ENCODE data around the gene TTC12. TPM values are rescaled to one million over a fixed set of nuclear protein-coding genes. Genes with fewer than 3 reads are reported as not detected.

Gene TTC12
- total and polyA plus RNA-seq, 2 of the 13 experiments (the other 11 are each of a cell fraction or from before 2014, with no cell fraction given), result 5.4 to 11.6 TPM

DNA sequence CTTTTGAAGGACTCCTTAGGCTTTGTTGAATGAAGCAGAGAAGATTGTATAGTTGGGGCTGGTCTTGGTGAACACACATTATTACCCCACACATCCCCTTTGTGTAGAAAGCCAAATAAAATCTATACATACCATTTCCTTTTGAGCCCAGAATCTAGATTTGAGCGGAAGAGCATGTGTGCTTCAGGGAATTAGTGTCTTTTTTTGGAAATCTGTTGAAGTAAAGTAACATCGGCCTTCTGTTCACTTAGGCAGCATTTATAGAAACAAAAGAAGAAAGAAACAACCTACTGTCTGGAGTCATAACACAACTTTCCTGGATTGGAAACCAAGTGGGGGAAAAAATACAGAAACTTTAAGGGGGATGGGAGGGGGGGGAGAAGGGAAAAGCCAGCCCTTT, 37.9 kb upstream of the TTC12 start:
- ChIA-PET POLR2A (no interaction called here), CTCF (ENCODE audit: low intra/inter-chr PET ratio, low total read pairs) (no interaction called here)
- DNase-seq (ENCODE audit: low spot score) (no peak), ATAC-seq (no peak), FAIRE-seq (no peak)
- in situ Hi-C loops (cut with HindIII; ENCODE audit: extremely low pct_ligation_motif_present, low pct_unique_long_range_greater_than_20kb), result loop anchor here (25.0 kb wide), 1 partner anchor 439 kb away; no protein-coding TSS in a partner anchor
- H4K20me1 ChIP-seq (ENCODE audit: insufficient read depth, low read length), result no peaks in the 10 kb centered on the region
- H3K9me3 ChIP-seq (ENCODE audit: low read length), result no peaks in the 10 kb centered on the region
- BruUV-seq (replicated peaks), result no TSS peak
- H3K27ac ChIP-seq (ENCODE audit: extremely low read length, insufficient read depth, low read length), result no peak overlapping the region
- H3K9ac ChIP-seq (ENCODE audit: insufficient read depth, low read depth, low read length), result no peak overlapping the region
- WGBS (ENCODE audit: low lambda C conversion rate), result 87% methylated on average over 2 of the region's 2 CpGs
- H3K27me3 ChIP-seq (ENCODE audit: control insufficient read depth in 1 of 2, insufficient read depth in 2 of 2, low read length in 2 of 2), result peaks cover 0 to 3% of the 10 kb centered on the region in 2 experiments; a peak in 2 of 5 replicates
- H3K36me3 ChIP-seq (replicated peaks in 1 of 2; ENCODE audit: control insufficient read depth in 1 of 2, insufficient read depth in 2 of 2, low read length in 2 of 2), result no peaks in the 10 kb centered on the region
- H2AFZ ChIP-seq (ENCODE audit: low read length), result no peak overlapping the region
- no peaks in the 10 kb centered on the region for H3K4me1 ChIP-seq (ENCODE audit: insufficient read depth, low read length)
- no peak overlapping the region for H3K4me2 ChIP-seq (ENCODE audit: low read depth, low read length)
- H3K79me2 ChIP-seq (ENCODE audit: insufficient read depth, low read length), result no peaks in the 10 kb centered on the region
- no peak overlapping the region for H3K4me3 ChIP-seq (replicated peaks in 1 of 3; ENCODE audit: insufficient read depth in 1 of 3, low read depth in 2 of 3, low read length in 3 of 3)
- intact Hi-C loops (cut with micrococcal nuclease; ENCODE audit: unreplicated experiment), result no loop called here
- TF ChIP-seq ZFP36L2 (CRISPR knock-in tag; IDR thresholded peaks at IDR 0.05), result no peak
- TF ChIP-seq DNMT1 (CRISPR knock-in tag; IDR thresholded peaks at IDR 0.05), result no peak
- no peak for TF ChIP-seq ZNF841 (CRISPR knock-in tag; IDR thresholded peaks at IDR 0.05; ENCODE audit: borderline replicate concordance)
- no peak for TF ChIP-seq SP1 (IDR thresholded peaks at IDR 0.05)
- TF ChIP-seq SP1 (CRISPR knock-in tag; IDR thresholded peaks at IDR 0.05), result no peak
- no peak for TF ChIP-seq PCBP1 (IDR thresholded peaks at IDR 0.05; ENCODE audit: borderline replicate concordance, low read depth, low read length)
- TF ChIP-seq, protein P1, sequence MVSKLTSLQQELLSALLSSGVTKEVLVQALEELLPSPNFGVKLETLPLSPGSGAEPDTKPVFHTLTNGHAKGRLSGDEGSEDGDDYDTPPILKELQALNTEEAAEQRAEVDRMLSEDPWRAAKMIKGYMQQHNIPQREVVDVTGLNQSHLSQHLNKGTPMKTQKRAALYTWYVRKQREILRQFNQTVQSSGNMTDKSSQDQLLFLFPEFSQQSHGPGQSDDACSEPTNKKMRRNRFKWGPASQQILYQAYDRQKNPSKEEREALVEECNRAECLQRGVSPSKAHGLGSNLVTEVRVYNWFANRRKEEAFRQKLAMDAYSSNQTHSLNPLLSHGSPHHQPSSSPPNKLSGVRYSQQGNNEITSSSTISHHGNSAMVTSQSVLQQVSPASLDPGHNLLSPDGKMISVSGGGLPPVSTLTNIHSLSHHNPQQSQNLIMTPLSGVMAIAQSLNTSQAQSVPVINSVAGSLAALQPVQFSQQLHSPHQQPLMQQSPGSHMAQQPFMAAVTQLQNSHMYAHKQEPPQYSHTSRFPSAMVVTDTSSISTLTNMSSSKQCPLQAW (CRISPR knock-in tag; IDR thresholded peaks at IDR 0.05), result no peak
- no peak for TF ChIP-seq MIER2 (CRISPR knock-in tag; IDR thresholded peaks at IDR 0.05)
- TF ChIP-seq, protein P2, sequence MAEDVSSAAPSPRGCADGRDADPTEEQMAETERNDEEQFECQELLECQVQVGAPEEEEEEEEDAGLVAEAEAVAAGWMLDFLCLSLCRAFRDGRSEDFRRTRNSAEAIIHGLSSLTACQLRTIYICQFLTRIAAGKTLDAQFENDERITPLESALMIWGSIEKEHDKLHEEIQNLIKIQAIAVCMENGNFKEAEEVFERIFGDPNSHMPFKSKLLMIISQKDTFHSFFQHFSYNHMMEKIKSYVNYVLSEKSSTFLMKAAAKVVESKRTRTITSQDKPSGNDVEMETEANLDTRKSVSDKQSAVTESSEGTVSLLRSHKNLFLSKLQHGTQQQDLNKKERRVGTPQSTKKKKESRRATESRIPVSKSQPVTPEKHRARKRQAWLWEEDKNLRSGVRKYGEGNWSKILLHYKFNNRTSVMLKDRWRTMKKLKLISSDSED (CRISPR knock-in tag; IDR thresholded peaks at IDR 0.05), result no peak
- no peak for TF ChIP-seq ZNF441 (CRISPR knock-in tag; IDR thresholded peaks at IDR 0.05; ENCODE audit: borderline replicate concordance)
- TF ChIP-seq ZC3H4 (CRISPR knock-in tag; IDR thresholded peaks at IDR 0.05; ENCODE audit: borderline replicate concordance), result no peak
- TF ChIP-seq, protein P3, sequence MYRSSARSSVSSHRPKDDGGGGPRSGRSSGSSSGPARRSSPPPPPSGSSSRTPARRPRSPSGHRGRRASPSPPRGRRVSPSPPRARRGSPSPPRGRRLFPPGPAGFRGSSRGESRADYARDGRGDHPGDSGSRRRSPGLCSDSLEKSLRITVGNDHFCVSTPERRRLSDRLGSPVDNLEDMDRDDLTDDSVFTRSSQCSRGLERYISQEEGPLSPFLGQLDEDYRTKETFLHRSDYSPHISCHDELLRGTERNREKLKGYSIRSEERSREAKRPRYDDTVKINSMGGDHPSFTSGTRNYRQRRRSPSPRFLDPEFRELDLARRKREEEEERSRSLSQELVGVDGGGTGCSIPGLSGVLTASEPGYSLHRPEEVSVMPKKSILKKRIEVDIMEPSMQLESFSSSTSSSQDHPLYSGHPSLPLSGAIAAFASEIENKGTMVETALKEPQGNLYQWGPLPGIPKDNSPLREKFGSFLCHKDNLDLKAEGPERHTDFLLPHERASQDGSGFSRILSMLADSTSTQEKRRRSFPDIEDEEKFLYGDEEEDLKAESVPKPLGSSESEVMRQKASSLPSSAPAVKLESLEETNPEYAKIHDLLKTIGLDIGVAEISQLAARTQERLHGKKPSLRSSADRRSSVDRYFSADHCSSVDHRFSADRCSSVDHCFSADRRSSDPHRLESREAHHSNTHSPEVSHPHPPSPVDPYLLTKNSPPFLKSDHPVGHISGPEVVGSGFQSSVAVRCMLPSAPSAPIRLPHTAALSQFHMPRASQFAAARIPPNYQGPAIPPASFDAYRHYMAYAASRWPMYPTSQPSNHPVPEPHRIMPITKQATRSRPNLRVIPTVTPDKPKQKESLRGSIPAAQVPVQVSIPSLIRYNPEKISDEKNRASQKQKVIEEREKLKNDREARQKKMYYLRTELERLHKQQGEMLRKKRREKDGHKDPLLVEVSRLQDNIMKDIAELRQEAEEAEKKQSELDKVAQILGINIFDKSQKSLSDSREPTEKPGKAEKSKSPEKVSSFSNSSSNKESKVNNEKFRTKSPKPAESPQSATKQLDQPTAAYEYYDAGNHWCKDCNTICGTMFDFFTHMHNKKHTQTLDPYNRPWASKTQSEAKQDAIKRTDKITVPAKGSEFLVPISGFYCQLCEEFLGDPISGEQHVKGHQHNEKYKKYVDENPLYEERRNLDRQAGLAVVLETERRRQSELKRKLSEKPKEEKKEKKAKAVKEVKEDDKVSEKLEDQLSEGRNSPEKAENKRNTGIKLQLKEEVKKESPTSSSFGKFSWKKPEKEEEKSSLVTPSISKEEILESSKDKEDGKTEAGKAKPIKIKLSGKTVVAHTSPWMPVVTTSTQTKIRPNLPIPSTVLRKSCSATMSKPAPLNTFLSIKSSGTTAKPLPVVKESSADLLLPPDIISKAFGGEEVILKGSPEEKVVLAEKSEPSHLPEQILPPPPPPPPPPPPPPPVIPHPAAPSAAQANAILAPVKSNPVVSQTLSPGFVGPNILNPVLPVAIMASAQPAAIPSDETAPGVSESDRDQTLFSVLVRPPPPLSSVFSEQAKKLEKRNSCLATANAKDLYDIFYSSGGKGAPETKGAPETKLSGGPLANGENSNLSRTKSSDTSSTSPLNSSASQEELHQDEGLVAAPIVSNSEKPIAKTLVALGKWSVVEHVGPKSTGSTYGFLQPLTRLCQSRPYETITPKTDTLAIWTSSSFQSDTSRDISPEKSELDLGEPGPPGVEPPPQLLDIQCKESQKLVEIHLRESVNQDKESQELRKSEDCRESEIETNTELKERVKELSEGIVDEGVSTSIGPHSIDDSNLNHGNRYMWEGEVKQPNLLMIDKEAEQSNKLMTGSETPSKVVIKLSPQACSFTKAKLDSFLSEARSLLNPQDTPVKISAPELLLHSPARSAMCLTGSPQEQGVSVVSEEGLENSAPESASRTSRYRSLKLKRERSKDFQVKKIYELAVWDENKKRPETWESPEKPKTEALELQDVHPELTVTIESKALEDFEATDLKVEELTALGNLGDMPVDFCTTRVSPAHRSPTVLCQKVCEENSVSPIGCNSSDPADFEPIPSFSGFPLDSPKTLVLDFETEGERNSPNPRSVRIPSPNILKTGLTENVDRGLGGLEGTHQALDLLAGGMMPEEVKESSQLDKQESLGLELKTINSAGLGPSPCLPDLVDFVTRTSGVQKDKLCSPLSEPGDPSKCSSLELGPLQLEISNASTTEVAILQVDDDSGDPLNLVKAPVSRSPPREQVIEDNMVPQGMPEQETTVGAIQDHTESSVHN (CRISPR knock-in tag; IDR thresholded peaks at IDR 0.05), result no peak
- TF ChIP-seq PHF5A (CRISPR knock-in tag; IDR thresholded peaks at IDR 0.05; ENCODE audit: low read depth, unreplicated experiment), result no peak
- no peak for TF ChIP-seq MTA3 (CRISPR knock-in tag; IDR thresholded peaks at IDR 0.05)
- no peak for TF ChIP-seq ZNF552 (CRISPR knock-in tag; IDR thresholded peaks at IDR 0.05; ENCODE audit: borderline replicate concordance)
- no peak for TF ChIP-seq FOXM1 (CRISPR knock-in tag; IDR thresholded peaks at IDR 0.05)

Data from HepG2 (cell line).